Measurements from ENCODE around the gene UBE2J2.

Gene UBE2J2

GRCh38 chr1:1213345-1214265 is 60.0 kb downstream of the UBE2J2 start, which contains the start of gene TNFRSF4:
Gene TNFRSF4, minus strand, starts transcription at chr1:1214153. Its CDS starts 26 bp downstream, at chr1:1214127.
- peak in 1 of 3 experiments; percentile 37 for DNase-seq (ENCODE audit: low read depth in 2 of 3, low spot score in 2 of 3)

GRCh38 chr1:1212780-1213344 is 60.8 kb downstream of the UBE2J2 start:
- DNase-seq (ENCODE audit: low read depth in 2 of 3, low spot score in 2 of 3): peak in 1 of 3 experiments; percentile 39

GRCh38 chr1:1211541-1212441 is 61.9 kb downstream of the UBE2J2 start:
- no peak for DNase-seq (ENCODE audit: low read depth in 2 of 3, low spot score in 2 of 3)

- no peak for DNase-seq (ENCODE audit: low read depth in 2 of 3, low spot score in 2 of 3)
Observed at GRCh38 chr1:1210726-1211540, 62.7 kb downstream of the UBE2J2 start.

- DNase-seq (ENCODE audit: low read depth in 2 of 3, low spot score in 2 of 3): no peak
Observed at GRCh38 chr1:1208713-1209433, 64.8 kb downstream of the UBE2J2 start.

- no peak for DNase-seq (ENCODE audit: low read depth in 2 of 3, low spot score in 2 of 3)
Observed at GRCh38 chr1:1207571-1207892, 66.1 kb downstream of the UBE2J2 start.

- no peak for DNase-seq (ENCODE audit: low read depth in 2 of 3, low spot score in 2 of 3)
Observed at GRCh38 chr1:1206966-1207531, 66.6 kb downstream of the UBE2J2 start.

GRCh38 chr1:1206376-1206965 is 67.2 kb downstream of the UBE2J2 start, which contains the start of gene TNFRSF18:
Gene TNFRSF18, minus strand, starts transcription at chr1:1206592. Its CDS starts 21 bp downstream, at chr1:1206571.
- no peak for DNase-seq (ENCODE audit: low read depth in 2 of 3, low spot score in 2 of 3)

- DNase-seq (ENCODE audit: low read depth in 2 of 3, low spot score in 2 of 3): no peak
Observed at GRCh38 chr1:1205769-1206375, 67.8 kb downstream of the UBE2J2 start.

GRCh38 chr1:1204998-1205768 is 68.5 kb downstream of the UBE2J2 start:
- no peak for DNase-seq (ENCODE audit: low read depth in 2 of 3, low spot score in 2 of 3)

GRCh38 chr1:1204425-1204920 is 69.2 kb downstream of the UBE2J2 start:
- no peak for DNase-seq (ENCODE audit: low read depth in 2 of 3, low spot score in 2 of 3)

Measured in activated CD8-positive, alpha-beta memory T cell treated with anti-CD3 and anti-CD28 coated beads for 48 hours (primary cell).